ENCODE measurements around the gene RTN4RL1. TPM values are rescaled to one million over a fixed set of nuclear protein-coding genes. Genes with fewer than 3 reads are reported as not detected.
A peak's percentile ranks its signal among the peaks of the same experiment; 100 is the strongest.

Gene RTN4RL1
- total RNA-seq, 1 experiment from 2014 or later = 0.22 TPM

DNA sequence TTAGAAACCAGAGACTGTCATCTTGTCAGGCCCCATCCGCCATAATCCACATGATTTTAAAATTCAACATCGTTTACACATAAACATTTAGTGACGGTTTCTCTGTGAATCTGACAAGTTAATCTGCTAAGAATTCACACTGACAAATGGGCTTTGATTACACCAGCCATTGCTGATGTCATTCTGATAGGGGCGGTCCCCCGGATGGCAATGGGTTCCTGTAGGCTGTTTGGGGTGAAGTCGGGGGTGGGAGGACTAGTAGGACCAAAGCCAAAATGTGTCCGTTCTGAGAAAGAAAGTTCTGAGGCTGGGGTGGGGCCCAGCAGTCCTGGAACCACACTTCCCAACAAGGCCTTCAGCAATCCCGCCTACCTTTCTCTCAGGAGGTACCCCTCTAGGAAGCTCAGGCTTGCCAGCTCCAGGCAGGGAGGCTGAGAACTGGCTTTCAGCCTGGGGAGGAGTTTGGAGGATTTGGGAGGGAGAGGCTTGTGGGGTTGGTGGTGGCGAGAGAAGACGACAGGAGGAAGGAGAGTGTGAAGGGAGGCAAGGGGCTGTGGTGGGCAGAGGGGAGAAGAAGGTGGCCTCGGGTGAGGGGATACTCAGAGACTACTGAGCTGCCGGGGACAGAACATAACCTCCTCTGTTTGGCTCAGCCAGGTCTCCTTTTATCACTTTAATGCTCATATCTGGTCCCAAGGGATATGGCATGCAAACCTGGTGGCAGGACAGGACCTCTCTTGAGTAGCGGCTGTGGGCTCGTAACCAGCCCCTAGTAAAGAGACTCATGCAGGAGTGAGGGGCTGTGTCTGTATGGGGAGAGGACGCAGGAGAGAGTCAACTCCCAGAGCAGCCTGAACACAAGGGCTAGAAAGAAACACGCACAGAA, 38.4 kb upstream of the RTN4RL1 start:
- no peak for DNase-seq
- Histone ChIP-seq H2AK5ac (ENCODE audit: insufficient read length, low read length) (no peak overlapping the region), H4K91ac (ENCODE audit: insufficient read length, low read depth, low read length) (no peak overlapping the region), H3K23me2 (ENCODE audit: insufficient read length, low read depth, low read length, poor library complexity, severe bottlenecking) (peaks cover 3% of the 10 kb centered on the region), H3K4ac (ENCODE audit: low read depth, low read length) (no peak overlapping the region), H3K23ac (ENCODE audit: insufficient read length, low read depth, low read length) (no peak overlapping the region), H2BK5ac (ENCODE audit: insufficient read length, low read length) (no peak overlapping the region), H3K27me3 (ENCODE audit: insufficient read depth, low read length) (peaks cover 3% of the 10 kb centered on the region; the same call in 1 of the 2 replicates), H3K14ac (ENCODE audit: insufficient read depth, low read length) (no peak overlapping the region), H3K9ac (ENCODE audit: extremely low read depth, insufficient read length, low read length) (no peak overlapping the region), H4K5ac (ENCODE audit: insufficient read length, low read depth, low read length) (no peak overlapping the region), H3K79me2 (ENCODE audit: insufficient read depth, low read length) (no peaks in the 10 kb centered on the region), H2BK15ac (ENCODE audit: low read depth, low read length) (no peak overlapping the region), H3K79me1 (ENCODE audit: insufficient read depth, low read depth, low read length, poor library complexity, severe bottlenecking) (no peaks in the 10 kb centered on the region), H2BK12ac (ENCODE audit: insufficient read length, low read depth, low read length) (no peak overlapping the region), H2BK120ac (ENCODE audit: low read depth, low read length, poor library complexity, severe bottlenecking) (no peak overlapping the region), H3K56ac (ENCODE audit: insufficient read length, low read depth, low read length) (no peak overlapping the region), H4K20me1 (ENCODE audit: control insufficient read depth, insufficient read depth, insufficient read length) (peaks cover 2% of the 10 kb centered on the region), H3K27ac (ENCODE audit: insufficient read length, low read depth, low read length) (no peak overlapping the region), H3T11ph (ENCODE audit: low read length) (no peak overlapping the region), H3K18ac (ENCODE audit: insufficient read length, low read depth, low read length) (no peak overlapping the region), H3K9me3 (ENCODE audit: control insufficient read depth, low read depth, low read length) (no peaks in the 10 kb centered on the region), H4K8ac (replicated peaks; ENCODE audit: insufficient read length, low read depth, low read length) (no peak overlapping the region), H2BK20ac (ENCODE audit: low read depth, low read length, poor library complexity, severe bottlenecking) (no peak overlapping the region), H3K4me1 (ENCODE audit: insufficient read depth, low read length) (peaks cover 5% of the 10 kb centered on the region; the same call in 1 of the 2 replicates), H2AFZ (ENCODE audit: low read length) (no peak overlapping the region), H3K4me2 (ENCODE audit: insufficient read depth, insufficient read length, low read length) (no peak overlapping the region)
- WGBS (ENCODE audit: extremely low coverage, insufficient read length, low lambda C conversion rate) = no CpG with 5 or more reads among the region's 16 CpGs
- H3K36me3 Mint-ChIP-seq (ENCODE audit: insufficient read depth in 1 of 3, low read depth in 3 of 3) = peaks cover under 1 to 41% (median 23%) of the 10 kb centered on the region in 3 experiments
- peaks cover 23% of the 10 kb centered on the region for H3K27me3 Mint-ChIP-seq (ENCODE audit: low read depth)
- TF ChIP-seq, protein P1, sequence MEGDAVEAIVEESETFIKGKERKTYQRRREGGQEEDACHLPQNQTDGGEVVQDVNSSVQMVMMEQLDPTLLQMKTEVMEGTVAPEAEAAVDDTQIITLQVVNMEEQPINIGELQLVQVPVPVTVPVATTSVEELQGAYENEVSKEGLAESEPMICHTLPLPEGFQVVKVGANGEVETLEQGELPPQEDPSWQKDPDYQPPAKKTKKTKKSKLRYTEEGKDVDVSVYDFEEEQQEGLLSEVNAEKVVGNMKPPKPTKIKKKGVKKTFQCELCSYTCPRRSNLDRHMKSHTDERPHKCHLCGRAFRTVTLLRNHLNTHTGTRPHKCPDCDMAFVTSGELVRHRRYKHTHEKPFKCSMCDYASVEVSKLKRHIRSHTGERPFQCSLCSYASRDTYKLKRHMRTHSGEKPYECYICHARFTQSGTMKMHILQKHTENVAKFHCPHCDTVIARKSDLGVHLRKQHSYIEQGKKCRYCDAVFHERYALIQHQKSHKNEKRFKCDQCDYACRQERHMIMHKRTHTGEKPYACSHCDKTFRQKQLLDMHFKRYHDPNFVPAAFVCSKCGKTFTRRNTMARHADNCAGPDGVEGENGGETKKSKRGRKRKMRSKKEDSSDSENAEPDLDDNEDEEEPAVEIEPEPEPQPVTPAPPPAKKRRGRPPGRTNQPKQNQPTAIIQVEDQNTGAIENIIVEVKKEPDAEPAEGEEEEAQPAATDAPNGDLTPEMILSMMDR (conservative IDR thresholded peaks at IDR 0.05) = no peak
- peaks cover 38 to 55% of the 10 kb centered on the region in 2 experiments for H3K4me1 Mint-ChIP-seq
- peak overlapping the region in 1 of 3 experiments; percentile 14; a peak in 1 of 7 replicates for H3K27ac Mint-ChIP-seq
- no peaks in the 10 kb centered on the region for H3K9me3 Mint-ChIP-seq
- H3K4me3 Mint-ChIP-seq = no peak overlapping the region

Data from H9 (cell line).